Ammon's horn (tissue), 1 donor: ENCODE results near the gene MREG.
"Not testable (repeated sequence)": the region's sequence is repeated elsewhere in the genome, so short reads cannot be mapped to it uniquely, and the experiment has no call there.

ENCODE experiments used
- DNase-seq: peaks from one replicate; pipeline ENCODE4 v3.0.0-alpha.2; 2016; ENCODE audit warnings: low spot score

The MREG gene

DNA sequence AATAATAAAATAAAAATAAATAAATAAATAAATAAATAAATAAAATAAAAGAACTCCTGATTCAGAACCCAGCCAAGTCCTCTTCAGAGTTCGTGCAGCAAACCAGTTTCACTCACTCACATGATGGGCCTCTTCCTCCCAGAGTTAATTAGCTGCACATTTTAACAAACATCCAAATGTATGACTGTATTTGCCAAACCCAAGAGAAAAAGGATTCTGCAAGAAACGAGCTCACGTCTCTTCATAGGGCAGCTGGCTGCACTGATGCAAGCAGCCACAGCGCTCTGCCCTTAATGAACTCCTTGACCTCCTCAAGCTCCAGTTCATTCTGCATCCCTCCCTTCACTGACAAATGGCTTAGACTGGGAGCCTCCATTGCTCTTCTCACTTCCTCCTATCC is 55.1 kb downstream of the MREG start:
- DNase-seq: no peak

GRCh38 chr2:215957354-215958122 is 55.8 kb downstream of the MREG start:
- not testable (repeated sequence) for DNase-seq

DNA sequence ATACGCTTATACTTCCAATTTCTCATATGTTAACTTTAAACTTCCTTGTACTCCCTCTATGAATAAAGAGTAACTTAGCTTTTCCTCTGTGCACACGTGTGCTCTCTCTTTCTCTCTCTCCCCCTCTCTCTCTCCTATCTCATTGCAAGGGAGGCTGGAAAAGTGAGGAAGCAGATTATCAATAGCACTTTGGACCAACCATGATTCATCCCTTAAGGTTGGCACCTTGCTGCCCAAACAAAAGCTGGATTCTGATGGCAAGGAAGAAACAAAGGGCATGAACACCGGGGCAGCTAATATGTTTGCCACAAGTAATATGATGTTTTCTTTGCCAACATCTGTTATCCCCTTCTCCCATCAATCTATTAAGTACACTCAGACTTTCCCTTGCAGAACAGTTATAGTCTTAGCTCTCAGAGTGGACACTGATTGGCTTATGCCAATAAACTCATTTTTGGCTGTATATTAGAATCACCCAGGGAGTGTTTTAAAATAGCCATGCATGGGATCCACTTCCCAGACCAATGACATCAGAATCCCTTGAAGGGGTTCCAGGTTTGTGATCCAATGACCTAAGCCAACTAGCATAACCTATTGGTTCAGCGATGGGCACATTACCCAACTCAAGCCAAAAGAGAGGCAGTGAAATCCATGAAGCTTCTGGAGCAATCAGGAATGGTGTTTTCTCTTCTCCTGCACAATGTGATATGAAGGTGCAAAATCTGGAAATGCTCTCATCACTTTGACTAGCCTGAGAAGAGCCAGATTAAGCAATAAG is 60.3 kb downstream of the MREG start:
- DNase-seq: no peak

- no peak for DNase-seq
These were observed 61.8 kb downstream of the MREG start for GRCh38 chr2:215951558-215951957.

DNA sequence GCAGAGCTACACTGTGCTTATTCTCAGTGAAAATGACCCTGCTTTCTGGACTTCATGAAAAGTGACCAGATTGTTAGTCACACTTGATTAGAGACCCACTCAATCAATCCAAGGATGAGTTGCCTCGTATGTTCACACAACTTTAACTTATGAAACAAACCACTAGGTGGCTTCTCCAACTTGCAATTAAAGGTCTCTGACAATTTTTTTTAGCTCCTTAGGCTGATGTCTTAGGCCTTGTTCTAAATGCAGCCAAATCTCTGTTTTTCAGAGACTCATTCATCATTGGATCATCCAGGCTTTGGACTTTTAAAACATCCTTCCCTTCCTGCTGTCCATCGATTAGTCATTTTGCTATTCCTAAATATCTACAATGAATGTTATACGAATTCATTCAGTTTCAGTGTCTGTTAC is 63.4 kb downstream of the MREG start:
- no peak for DNase-seq

GRCh38 chr2:215948051-215948450 is 65.3 kb downstream of the MREG start:
- no peak for DNase-seq

DNA sequence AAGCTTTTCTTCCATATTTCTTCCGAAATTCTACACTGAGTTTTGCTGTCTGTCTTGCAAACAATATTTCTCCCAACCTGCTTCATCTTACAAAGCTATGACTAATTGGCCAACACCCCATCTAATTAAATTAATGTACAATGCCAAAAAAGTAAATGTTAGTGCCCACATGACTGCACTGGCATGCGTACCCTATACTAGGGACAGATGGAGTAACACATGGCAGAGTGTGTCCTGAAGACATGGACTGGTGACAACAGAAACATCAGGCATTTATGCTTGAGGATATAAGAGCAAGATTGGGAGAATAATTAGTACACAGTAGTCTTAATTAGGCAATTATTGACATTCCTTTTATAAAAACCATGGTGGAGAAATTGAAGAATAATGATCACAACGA is 66.8 kb downstream of the MREG start:
- DNase-seq: no peak

DNA sequence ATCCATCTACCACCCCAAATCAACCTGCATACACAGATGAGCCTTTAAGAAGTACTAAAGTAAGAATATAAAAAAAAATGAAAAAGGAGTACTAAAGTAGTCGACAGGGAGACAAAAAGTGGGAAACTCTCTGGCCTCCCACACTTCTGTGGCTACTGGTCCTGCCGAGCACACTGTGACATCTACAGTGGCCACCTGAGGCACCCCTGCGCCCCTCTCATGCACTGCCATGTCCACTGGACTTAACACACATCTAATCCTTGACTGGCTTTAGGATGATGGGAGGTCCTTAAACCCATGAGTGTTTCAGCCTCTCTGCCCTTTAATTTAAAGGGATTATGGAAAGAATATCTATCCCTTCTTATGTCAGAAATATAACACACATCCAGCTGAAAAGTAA is 71.2 kb downstream of the MREG start:
- DNase-seq: no peak

DNA sequence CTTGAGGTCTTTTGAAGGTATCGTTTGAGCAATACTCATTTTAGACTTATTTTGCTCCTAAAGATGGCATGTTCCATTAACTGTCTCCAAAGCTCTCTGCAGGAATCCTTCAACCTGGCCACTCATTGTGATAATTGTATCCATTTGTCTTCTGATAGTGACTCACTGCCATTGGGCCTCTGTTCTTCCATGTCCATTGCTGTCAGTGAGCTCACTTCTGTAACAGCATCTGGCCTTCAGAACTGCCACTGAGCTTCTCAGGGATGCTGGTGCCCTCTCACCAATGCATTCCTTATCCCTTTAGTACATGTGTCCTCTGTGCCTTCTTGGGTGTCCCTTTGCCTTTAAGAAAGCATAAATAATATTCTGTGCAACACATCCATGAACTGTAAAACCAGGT is 71.6 kb downstream of the MREG start:
- no peak for DNase-seq

- no peak for DNase-seq
These were observed 72.6 kb downstream of the MREG start for GRCh38 chr2:215940645-215941184.

DNA sequence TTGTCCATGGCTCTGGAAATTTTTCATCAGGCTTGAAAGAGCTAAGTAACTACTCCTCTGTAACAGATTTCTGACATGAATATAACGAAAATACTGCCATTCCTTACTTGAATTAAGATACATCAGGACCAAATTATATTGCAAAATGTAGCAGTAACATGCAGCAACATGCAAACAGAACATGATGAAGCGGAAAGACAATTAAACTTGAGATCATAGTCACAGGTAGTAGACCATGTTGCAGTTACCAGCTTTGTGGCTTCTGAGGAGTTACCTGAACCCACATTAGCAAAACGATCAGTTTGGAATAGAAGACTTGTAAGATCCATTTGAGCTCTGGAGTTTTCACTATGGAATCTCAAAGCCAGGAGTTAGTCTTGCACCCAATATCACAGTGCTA is 76.2 kb downstream of the MREG start:
- DNase-seq: no peak

- DNase-seq: no peak
These were observed 80.2 kb downstream of the MREG start for GRCh38 chr2:215933151-215933550.

- peak; percentile 85 for DNase-seq
These were observed 82.0 kb downstream of the MREG start for GRCh38 chr2:215931256-215931903.

GRCh38 chr2:215930505-215931253 is 82.7 kb downstream of the MREG start:
- DNase-seq: no peak

- no peak for DNase-seq
These were observed 83.6 kb downstream of the MREG start for GRCh38 chr2:215929602-215930335.

- DNase-seq: no peak
These were observed 85.3 kb downstream of the MREG start for GRCh38 chr2:215928086-215928485.

DNA sequence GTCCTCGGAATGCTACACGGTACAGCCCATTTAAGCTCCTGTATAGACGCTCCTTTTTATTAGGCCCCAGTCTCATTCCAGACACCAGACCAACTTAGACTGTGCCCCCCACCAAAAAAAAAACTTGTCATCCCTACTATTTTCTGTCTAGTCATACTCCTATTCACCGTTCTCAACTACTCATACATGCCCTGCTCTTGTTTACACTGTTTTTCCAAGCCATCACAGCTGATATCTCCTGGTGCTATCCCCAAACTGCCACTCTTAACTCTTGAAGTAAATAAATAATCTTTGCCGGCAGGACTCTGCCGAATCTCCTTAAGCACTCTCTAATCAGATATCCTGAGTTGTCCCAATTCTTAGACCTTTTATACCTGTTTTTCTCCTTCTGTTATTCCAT is 86.4 kb downstream of the MREG start:
- DNase-seq: not testable (repeated sequence)

GRCh38 chr2:215921895-215922294 is 91.5 kb downstream of the MREG start:
- no peak for DNase-seq

DNA sequence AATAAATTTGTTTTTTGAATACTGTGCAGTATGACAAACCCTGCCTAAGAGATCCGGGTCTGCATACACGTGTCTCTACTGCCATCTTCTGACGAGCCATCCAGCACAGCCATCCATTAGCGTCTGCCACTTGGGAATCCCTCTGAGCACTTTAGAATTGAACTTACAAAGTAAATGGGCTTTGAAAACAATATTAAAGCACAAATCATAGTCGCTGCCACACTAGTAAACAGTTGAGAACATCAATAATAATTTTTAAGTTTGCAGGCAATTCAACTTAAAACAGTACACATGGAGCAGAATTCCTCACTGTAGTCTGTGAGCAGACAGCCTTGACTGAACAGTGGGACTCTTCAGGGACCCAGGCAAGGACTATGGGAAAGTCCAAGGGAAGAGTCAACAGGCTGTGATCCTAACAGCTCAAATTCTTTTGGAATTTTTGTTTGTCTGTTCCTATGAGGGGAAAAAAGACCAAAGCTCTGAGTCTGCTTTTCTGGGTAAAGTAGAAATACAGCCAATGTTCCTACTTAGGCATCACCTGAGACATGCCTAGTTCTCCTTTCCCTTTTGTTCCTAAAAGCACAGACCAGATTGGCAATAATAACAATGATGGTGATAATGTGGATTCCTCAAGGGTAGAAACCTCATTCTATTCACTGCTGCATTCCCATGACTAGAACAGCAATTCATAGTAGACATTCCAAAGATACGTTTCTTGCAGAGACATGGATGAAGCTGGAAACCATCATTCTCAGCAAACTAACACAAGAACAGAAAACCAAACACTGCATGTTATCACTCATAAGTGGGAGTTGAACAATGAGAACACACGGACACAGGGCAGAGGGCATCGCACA is 92.9 kb downstream of the MREG start:
- DNase-seq: peak; percentile 91

DNA sequence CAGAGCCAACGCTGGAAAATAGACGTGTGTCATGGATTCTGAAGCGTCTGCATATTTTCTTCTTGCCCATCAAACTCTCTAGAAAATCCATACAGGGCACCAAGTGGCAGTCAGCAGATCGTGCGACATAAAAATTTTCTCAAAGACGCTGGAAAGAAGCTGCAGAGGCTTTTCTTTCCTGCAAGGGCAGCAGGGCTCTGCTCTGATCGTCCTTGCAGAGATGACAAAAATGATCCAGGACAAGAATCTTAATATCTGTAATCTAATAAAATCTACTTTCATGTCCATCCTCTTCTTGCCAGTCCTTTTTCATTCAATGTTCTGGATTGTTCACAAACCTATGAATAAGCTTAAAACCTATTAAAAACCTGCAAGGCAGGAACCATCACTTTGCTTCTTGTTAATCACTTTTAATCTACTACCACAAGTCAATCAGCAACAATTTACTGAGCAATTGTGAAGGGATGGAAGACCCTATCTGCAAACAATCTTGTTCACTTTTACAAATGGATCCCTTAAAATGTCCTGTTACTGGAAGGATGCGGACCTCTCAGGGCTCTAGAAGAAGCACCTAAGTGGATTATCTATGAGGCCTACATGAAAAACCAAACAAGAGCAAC is 93.6 kb downstream of the MREG start:
- DNase-seq: no peak
